Measurements from ENCODE around the gene DNAI2. TPM values are rescaled to one million over a fixed set of nuclear protein-coding genes. Genes with fewer than 3 reads are reported as not detected.

The DNAI2 gene
- total and polyA plus RNA-seq, 8 donors, result 0.77 to 6.6 (median 4.1) TPM; not detected in 1

DNA sequence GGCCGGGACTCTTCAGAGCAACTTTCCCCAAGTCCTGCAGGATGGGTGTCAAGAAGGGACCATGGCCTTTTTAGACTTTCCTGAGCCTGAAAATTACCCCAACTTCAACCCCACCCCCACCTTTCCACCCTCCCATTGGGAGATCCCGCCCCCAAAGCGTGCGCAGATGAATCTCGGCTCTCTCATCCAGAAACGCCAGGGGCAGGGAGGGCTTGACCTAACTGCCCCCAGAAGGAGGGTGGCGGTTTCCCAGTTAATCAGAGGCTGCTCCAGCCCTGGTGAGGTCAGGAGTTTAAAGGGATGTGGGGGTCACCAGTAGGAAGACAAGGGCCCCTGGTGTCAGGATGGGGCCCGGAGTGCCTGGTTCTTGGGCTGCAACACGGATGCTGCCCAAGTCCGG is 52.5 kb downstream of the DNAI2 start:
- H3K36me3 ChIP-seq, result no peaks in the 10 kb centered on the region
- peaks cover 6 to 18% of the 10 kb centered on the region in 2 donors for H3K4me1 ChIP-seq
- H3K4me3 ChIP-seq, result peak overlapping the region; percentile 7 to 21
- TF ChIP-seq, protein P1, sequence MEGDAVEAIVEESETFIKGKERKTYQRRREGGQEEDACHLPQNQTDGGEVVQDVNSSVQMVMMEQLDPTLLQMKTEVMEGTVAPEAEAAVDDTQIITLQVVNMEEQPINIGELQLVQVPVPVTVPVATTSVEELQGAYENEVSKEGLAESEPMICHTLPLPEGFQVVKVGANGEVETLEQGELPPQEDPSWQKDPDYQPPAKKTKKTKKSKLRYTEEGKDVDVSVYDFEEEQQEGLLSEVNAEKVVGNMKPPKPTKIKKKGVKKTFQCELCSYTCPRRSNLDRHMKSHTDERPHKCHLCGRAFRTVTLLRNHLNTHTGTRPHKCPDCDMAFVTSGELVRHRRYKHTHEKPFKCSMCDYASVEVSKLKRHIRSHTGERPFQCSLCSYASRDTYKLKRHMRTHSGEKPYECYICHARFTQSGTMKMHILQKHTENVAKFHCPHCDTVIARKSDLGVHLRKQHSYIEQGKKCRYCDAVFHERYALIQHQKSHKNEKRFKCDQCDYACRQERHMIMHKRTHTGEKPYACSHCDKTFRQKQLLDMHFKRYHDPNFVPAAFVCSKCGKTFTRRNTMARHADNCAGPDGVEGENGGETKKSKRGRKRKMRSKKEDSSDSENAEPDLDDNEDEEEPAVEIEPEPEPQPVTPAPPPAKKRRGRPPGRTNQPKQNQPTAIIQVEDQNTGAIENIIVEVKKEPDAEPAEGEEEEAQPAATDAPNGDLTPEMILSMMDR (IDR thresholded peaks at IDR 0.05), result no peak
- no peak overlapping the region for H3K27ac ChIP-seq
- DNase-seq, result no peak
- intact Hi-C loops (cut with DNase I), result no loop called here
- no peaks in the 10 kb centered on the region for H3K9me3 ChIP-seq
- peaks cover 20 to 78% of the 10 kb centered on the region in 2 donors for H3K27me3 ChIP-seq
- no peak for ATAC-seq

DNA sequence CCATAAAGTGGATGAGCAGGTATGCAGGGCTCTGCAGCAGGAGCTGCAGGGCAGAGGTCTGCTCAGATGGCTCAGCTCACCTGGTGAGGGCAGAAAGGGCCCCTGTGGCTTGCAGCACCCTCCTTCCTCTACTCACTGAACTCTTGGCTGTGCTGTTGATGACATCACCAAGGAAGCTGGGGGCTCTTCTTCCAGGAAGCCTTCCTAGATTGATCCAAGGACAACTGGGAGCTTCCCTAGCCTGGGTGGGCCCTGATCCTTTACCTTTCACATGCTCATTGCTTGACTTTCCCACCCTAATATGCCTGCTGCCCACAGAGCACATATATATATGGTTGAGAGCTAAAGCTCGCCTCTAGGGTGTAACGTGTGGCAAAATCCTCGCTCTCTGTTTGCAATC is 54.5 kb downstream of the DNAI2 start:
- intact Hi-C loops (cut with DNase I), result no loop called here
- Histone ChIP-seq H3K36me3 (no peaks in the 10 kb centered on the region), H3K4me3 (no peak overlapping the region), H3K9me3 (no peaks in the 10 kb centered on the region), H3K4me1 (peaks cover 6 to 18% of the 10 kb centered on the region in 2 donors), H3K27me3 (peaks cover 20 to 77% of the 10 kb centered on the region in 2 donors), H3K27ac (no peak overlapping the region)
- ATAC-seq, result no peak
- DNase-seq, result no peak
- TF ChIP-seq, protein P1 (IDR thresholded peaks at IDR 0.05), result no peak

DNA sequence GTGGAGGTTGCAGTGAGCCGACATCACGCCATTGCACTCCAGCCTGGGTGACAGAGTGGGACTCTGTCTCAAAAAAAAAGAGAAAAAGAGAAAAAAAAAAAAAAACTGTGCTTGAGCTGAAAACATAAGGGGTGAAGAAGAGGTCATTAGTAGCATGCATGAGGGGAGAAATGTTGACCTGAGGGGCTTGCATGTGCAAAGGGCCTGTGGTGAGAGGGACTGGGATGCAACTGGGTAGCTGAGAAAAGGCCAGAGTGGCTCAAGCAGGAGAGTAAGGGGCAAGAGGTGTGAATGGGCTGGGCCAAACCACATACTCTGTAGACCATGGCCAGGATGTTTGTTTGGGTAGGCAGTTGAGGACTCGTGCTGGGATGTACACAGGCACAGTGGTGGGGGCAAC is 55.3 kb downstream of the DNAI2 start:
- H3K4me3 ChIP-seq, result no peak overlapping the region
- DNase-seq, result no peak
- ATAC-seq, result no peak
- no peak overlapping the region for H3K27ac ChIP-seq
- H3K4me1 ChIP-seq, result peaks cover 6 to 18% of the 10 kb centered on the region in 2 donors
- TF ChIP-seq, protein P1 (IDR thresholded peaks at IDR 0.05), result no peak
- H3K9me3 ChIP-seq, result peaks cover 0 to under 1% of the 10 kb centered on the region in 2 donors
- peaks cover 20 to 71% of the 10 kb centered on the region in 2 donors for H3K27me3 ChIP-seq
- intact Hi-C loops (cut with DNase I), result no loop called here
- no peaks in the 10 kb centered on the region for H3K36me3 ChIP-seq

DNA sequence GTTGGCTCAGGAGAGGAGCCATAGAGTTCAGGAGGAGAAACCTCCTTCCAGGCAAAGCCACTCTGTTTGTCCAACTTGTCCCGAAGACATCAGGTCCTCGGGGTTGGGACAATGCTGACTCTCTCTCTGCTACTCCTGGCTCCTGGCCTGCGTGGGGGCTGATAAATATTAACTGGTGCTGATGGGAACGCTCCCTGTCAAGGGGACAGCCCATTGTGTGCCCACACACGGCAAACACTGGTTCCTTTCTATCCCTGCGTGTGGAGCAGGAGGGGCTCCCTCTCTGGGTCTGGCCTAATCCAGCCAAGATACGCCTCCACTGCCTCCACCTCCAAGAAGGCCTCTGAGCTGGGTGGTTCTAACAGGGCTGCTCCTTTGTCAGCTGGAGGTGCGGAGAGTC is 56.4 kb downstream of the DNAI2 start:
- Histone ChIP-seq H3K9me3 (peaks cover 0 to 2% of the 10 kb centered on the region in 2 donors), H3K27ac (no peak overlapping the region), H3K4me3 (no peak overlapping the region), H3K36me3 (no peaks in the 10 kb centered on the region), H3K4me1 (peaks cover 6 to 12% of the 10 kb centered on the region in 2 donors), H3K27me3 (peaks cover 17 to 60% of the 10 kb centered on the region in 2 donors)
- ATAC-seq (no peak), DNase-seq (no peak)
- TF ChIP-seq, protein P1 (IDR thresholded peaks at IDR 0.05), result no peak
- intact Hi-C loops (cut with DNase I), result no loop called here

DNA sequence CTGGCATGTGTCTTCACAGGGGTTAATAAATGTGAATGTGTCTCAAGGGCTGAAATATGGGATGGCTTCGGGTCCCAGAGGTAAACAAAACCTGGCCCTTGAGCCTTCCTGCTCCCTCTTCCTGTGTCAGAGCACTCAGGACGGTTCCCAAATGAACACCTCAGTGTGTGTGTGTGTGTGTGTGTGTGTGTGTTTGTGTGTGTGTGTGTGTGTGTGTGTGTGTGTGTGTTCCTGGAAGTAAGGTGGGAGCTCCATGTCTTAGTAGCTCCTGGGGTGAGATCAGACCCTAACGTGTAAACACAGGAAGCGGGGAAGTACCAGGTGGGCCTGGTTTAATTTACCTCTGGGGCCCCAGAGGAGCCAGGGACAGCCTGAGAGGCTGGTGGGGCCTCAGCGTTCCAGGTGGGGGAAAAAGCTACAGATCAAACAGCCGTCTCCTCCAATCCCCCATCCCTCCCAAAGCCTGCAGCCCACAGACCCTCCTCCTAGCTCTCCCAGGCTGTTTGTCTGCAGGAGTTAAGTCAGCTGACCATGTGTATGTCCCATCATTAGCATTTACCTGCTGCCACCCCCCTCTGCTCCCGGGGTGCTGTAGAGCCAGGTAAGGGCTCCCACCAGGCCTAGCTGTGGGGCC is 58.1 kb downstream of the DNAI2 start:
- intact Hi-C loops (cut with DNase I), result no loop called here
- TF ChIP-seq, protein P1 (IDR thresholded peaks at IDR 0.05), result no peak
- ATAC-seq, result no peak

More for the DNA sequence above, 58.1 kb downstream of the DNAI2 start:
- Histone ChIP-seq H3K27me3 (peaks cover under 1 to 43% of the 10 kb centered on the region in 2 donors), H3K36me3 (no peaks in the 10 kb centered on the region), H3K9me3 (peaks cover 0 to 2% of the 10 kb centered on the region in 2 donors), H3K27ac (no peak overlapping the region), H3K4me1 (no peaks in the 10 kb centered on the region), H3K4me3 (no peak overlapping the region)
- DNase-seq, result no peak
